SK-N-SH (cell line): ENCODE data around the gene AJUBA. TPM values are rescaled to one million over a fixed set of nuclear protein-coding genes. Genes with fewer than 3 reads are reported as not detected.
A peak's percentile ranks its signal among the peaks of the same experiment; 100 is the strongest.

ENCODE experiments used
- CTCF ChIA-PET: fragments of 300-600, 350-600 bp; formaldehyde crosslinking; extraction: SDS; loops from one replicate; lab custom pipeline; 2021; lab: Yijun Ruan, JAX
- POLR2A ChIA-PET: fragments of 350-600 bp; sonication (Branson Sonifier 250); formaldehyde crosslinking; extraction: SDS; loops from one replicate; lab custom pipeline; 2020; ENCODE audit warnings: antibody characterized with exemption, inconsistent platforms; lab: Yijun Ruan, JAX
- DNase-seq: peaks from one replicate; pipeline ENCODE4 v3.0.0; 2012
- H2AFZ ChIP-seq: fragments of 200-600 bp; sonication (generic); 2 replicates; pipeline ENCODE4 v1.8.1; 2016; ENCODE audit warnings: antibody characterized with exemption, mild to moderate bottlenecking, low read depth
- H3F3A ChIP-seq: fragments of 200-600 bp; sonication (generic); replicated peaks from 2 replicates; pipeline ENCODE3; 2016; ENCODE audit warnings: antibody characterized with exemption, mild to moderate bottlenecking; ENCODE audit not compliant: insufficient read depth
- H3K27ac ChIP-seq, 2 experiments: fragments of 200-500 bp in 1 of 2; fragments of 200-600 bp in 1 of 2; sonication (Bioruptor generic) in 1 of 2; sonication (generic), shearing (Covaris generic) in 1 of 2; 2 replicates each; pipeline versions ENCODE4 v1.5.1 to v1.6.1; 2014 to 2016; ENCODE audit warnings: low read depth in 2 of 2, inconsistent platforms in 1 of 2, low read length in 1 of 2, mild to moderate bottlenecking in 1 of 2, mixed read lengths in 1 of 2
- H3K27me3 ChIP-seq: fragments of 200-600 bp; sonication (generic), shearing (Covaris generic); 2 replicates; pipeline ENCODE4 v1.6.1; 2016; ENCODE audit warnings: mixed run types; ENCODE audit not compliant: insufficient read depth
- H3K36me3 ChIP-seq, 2 experiments: fragments of 200-500 bp in 1 of 2; fragments of 200-600 bp in 1 of 2; sonication (Bioruptor generic) in 1 of 2; sonication (generic) in 1 of 2; replicated peaks in 1 of 2; 2 replicates each; pipeline versions ENCODE3 to v1.5.1; 2014 to 2016; ENCODE audit warnings: low read length in 1 of 2, mild to moderate bottlenecking in 1 of 2; ENCODE audit not compliant: insufficient read depth in 2 of 2, control insufficient read depth in 1 of 2
- H3K4me1 ChIP-seq, 2 experiments: fragments of 200-500 bp in 1 of 2; fragments of 200-600 bp in 1 of 2; sonication (Bioruptor generic) in 1 of 2; sonication (generic), shearing (Covaris generic) in 1 of 2; 2 replicates each; pipeline versions ENCODE4 v1.5.1 to v1.6.1; 2014 to 2016; ENCODE audit warnings: low read depth in 1 of 2, low read length in 1 of 2, mixed run types in 1 of 2; ENCODE audit not compliant: insufficient read depth in 2 of 2, control insufficient read depth in 1 of 2
- H3K4me2 ChIP-seq: fragments of 200-600 bp; sonication (generic), shearing (Covaris generic); 2 replicates; pipeline ENCODE4 v1.6.1; 2017; ENCODE audit warnings: mixed run types
- H3K4me3 ChIP-seq, 2 experiments: fragments of 200-500 bp in 1 of 2; fragments of 200-600 bp in 1 of 2; sonication (Bioruptor generic) in 1 of 2; sonication (generic), shearing (Covaris generic) in 1 of 2; 2 replicates each; pipeline versions ENCODE4 v1.5.1 to v1.8.1; 2014 to 2016; ENCODE audit warnings: low read depth in 2 of 2, inconsistent platforms in 1 of 2, low read length in 1 of 2, mild to moderate bottlenecking in 1 of 2, mixed read lengths in 1 of 2, moderate library complexity in 1 of 2
- H3K79me2 ChIP-seq: fragments of 200-600 bp; sonication (generic); 2 replicates; pipeline ENCODE4 v1.8.1; 2017; ENCODE audit warnings: mild to moderate bottlenecking; ENCODE audit not compliant: insufficient read depth
- H3K9ac ChIP-seq: fragments of 200-600 bp; sonication (generic); 2 replicates; pipeline ENCODE4 v1.6.1; 2017; ENCODE audit warnings: mixed run types
- H3K9me2 ChIP-seq: fragments of 200-600 bp; sonication (generic); 2 replicates; pipeline ENCODE4 v1.6.1; 2017; ENCODE audit warnings: mixed run types
- H3K9me3 ChIP-seq: fragments of 200-600 bp; sonication (generic); 2 replicates; pipeline ENCODE4 v1.6.1; 2017; ENCODE audit warnings: mixed run types, mild to moderate bottlenecking, moderate library complexity
- H4K20me1 ChIP-seq: fragments of 200-600 bp; sonication (generic); 2 replicates; pipeline ENCODE4 v1.6.1; 2017; ENCODE audit warnings: mild to moderate bottlenecking, mixed run types; ENCODE audit not compliant: insufficient read depth
- CTCF ChIP-seq: fragments of 200-600 bp; sonication (generic); IDR thresholded peaks from 2 replicates; pipeline ENCODE4 v1.6.1; 2017; ENCODE audit warnings: antibody characterized with exemption, mild to moderate bottlenecking, moderate library complexity
- EP300 ChIP-seq, 2 experiments: IDR thresholded peaks; 2 replicates each; pipeline versions ENCODE4 v1.4.0 to v1.6.1; 2012; ENCODE audit warnings: borderline replicate concordance in 1 of 2, low read depth in 1 of 2, low read length in 1 of 2
- RXRA ChIP-seq: IDR thresholded peaks from 2 replicates; pipeline ENCODE4 v1.4.0; 2012; ENCODE audit warnings: low read depth, mild to moderate bottlenecking, borderline replicate concordance
- SIN3A ChIP-seq: IDR thresholded peaks from 2 replicates; pipeline ENCODE4 v1.6.1; 2012; ENCODE audit warnings: low read depth, mild to moderate bottlenecking, low read length, moderate library complexity, borderline replicate concordance
- TEAD4 ChIP-seq: IDR thresholded peaks from 2 replicates; pipeline ENCODE4 v1.4.0; 2012; ENCODE audit warnings: mild to moderate bottlenecking, borderline replicate concordance; ENCODE audit not compliant: insufficient read depth
- ZBTB33 ChIP-seq: IDR thresholded peaks from 2 replicates; pipeline ENCODE4 v1.4.0; 2012; ENCODE audit warnings: low read depth, borderline replicate concordance
- WGBS: methylation state at CpG from one replicate; pipeline ENCODE4 v1.1.6; 2017; ENCODE audit warnings: low lambda C conversion rate; 5-methylcytosine and 5-hydroxymethylcytosine counted together
- polyA plus RNA-seq, 3 experiments: library from polyadenylated mRNA; depleted of rRNA; stranded (reverse); fragments of >200 nt; gene quantifications; 2 replicates each; pipeline ENCODE4 v1.2.3, GENCODE V29; 2012

Gene AJUBA
- polyA plus RNA-seq, 1 of the 3 experiments (the other 2 are of a cell fraction) = 24.4 TPM

- Histone ChIP-seq H3K27ac (peak overlapping the region; percentile 44 to 92), H3K4me2 (peak overlapping the region; percentile 94), H3K27me3 (no peaks in the 10 kb centered on the region), H3F3A (peaks cover 26% of the 10 kb centered on the region), H3K4me3 (peak overlapping the region; percentile 82 to 88; a peak in 3 of 4 replicates), H3K9ac (peak overlapping the region; percentile 48; the same call in 1 of the 2 replicates), H3K9me2 (no peaks in the 10 kb centered on the region), H3K9me3 (no peaks in the 10 kb centered on the region), H3K36me3 (peaks cover 10 to 11% of the 10 kb centered on the region in 2 experiments), H3K4me1 (peaks cover 41 to 49% of the 10 kb centered on the region in 2 experiments), H4K20me1 (no peaks in the 10 kb centered on the region), H3K79me2 (peaks cover 61% of the 10 kb centered on the region), H2AFZ (no peak overlapping the region)
- POLR2A ChIA-PET = no interaction called here
- no peak for DNase-seq
- WGBS = 80% methylated on average over 8 of the region's 8 CpGs
- CTCF ChIA-PET = interaction anchor here (0.9 to 34.9 kb wide), 2 partner anchors 15 to 73 kb away, joined by 3 to 1566 read pairs; partner anchors contain the start of genes CDH24 and PSMB11
- TF ChIP-seq ZBTB33 = no peak
- no peak for TF ChIP-seq RXRA
- TF ChIP-seq EP300 (IDR thresholded peaks at IDR 0.05; ENCODE audit: borderline replicate concordance in 1 of 2, low read depth in 1 of 2, low read length in 1 of 2) = no peak
Observed at GRCh38 chr14:22979748-22980392, 2.5 kb downstream of the AJUBA start.

- Histone ChIP-seq H3K9ac (peak overlapping the region; percentile 70; the same call in 1 of the 2 replicates), H3K36me3 (peaks cover 11 to 18% of the 10 kb centered on the region in 2 experiments), H3K4me2 (peak overlapping the region; percentile 94), H3F3A (peaks cover 34% of the 10 kb centered on the region), H3K4me3 (peak overlapping the region; percentile 6 to 82; a peak in 3 of 4 replicates), H2AFZ (no peak overlapping the region), H3K4me1 (peaks cover 41 to 49% of the 10 kb centered on the region in 2 experiments), H4K20me1 (no peaks in the 10 kb centered on the region), H3K27me3 (no peaks in the 10 kb centered on the region), H3K27ac (peak overlapping the region; percentile 89 to 92), H3K79me2 (peaks cover 57% of the 10 kb centered on the region), H3K9me3 (no peaks in the 10 kb centered on the region), H3K9me2 (no peaks in the 10 kb centered on the region)
- CTCF ChIA-PET = interaction anchor here (0.6 to 34.9 kb wide), 6 partner anchors 10 to 144 kb away, joined by 3 to 1566 read pairs (median 10); partner anchors contain the start of genes CDH24, PRMT5 and PSMB11
- WGBS = 66% methylated on average over 5 of the region's 5 CpGs
- POLR2A ChIA-PET = no interaction called here
- no peak for DNase-seq
- TF ChIP-seq CTCF (no peak), TEAD4 (no peak), SIN3A (no peak)
Observed at GRCh38 chr14:22978981-22979671, 3.2 kb downstream of the AJUBA start.
